ENCODE results near the gene MEGF9.

Gene MEGF9

GRCh38 chr9:120696551-120697230 is 17.6 kb downstream of the MEGF9 start:
- H3K79me2 ChIP-seq (ENCODE audit: insufficient read depth, low read length): no peaks in the 10 kb centered on the region
- H2AFZ ChIP-seq (ENCODE audit: low read depth, low read length, severe bottlenecking): no peak overlapping the region
- H3F3A ChIP-seq (ENCODE audit: insufficient read depth): no peaks in the 10 kb centered on the region
- 0 out of 2 replicates have a peak, but pooled peaks cover 3% of the 10 kb centered on the region for H4K20me1 ChIP-seq (ENCODE audit: low read depth, low read length)
- H3K27ac ChIP-seq (ENCODE audit: low read depth, low read length): no peak overlapping the region
- 0 out of 2 replicates have a peak, but pooled peaks cover 3% of the 10 kb centered on the region for H3K36me3 ChIP-seq (ENCODE audit: low read length)
- H3K9me3 ChIP-seq (ENCODE audit: insufficient read depth, low read length): no peaks in the 10 kb centered on the region
- no peaks in the 10 kb centered on the region for H3K9me2 ChIP-seq (replicated peaks; ENCODE audit: insufficient read depth, low read length)
- no peak overlapping the region for H3K4me2 ChIP-seq (ENCODE audit: low read depth, low read length, poor library complexity, severe bottlenecking)
- no peaks in the 10 kb centered on the region for H3K27me3 ChIP-seq (ENCODE audit: low read length)
- no peak overlapping the region for H3K9ac ChIP-seq (ENCODE audit: low read length)
- no peak overlapping the region for H3K4me3 ChIP-seq (ENCODE audit: insufficient read depth, low read length, poor library complexity, severe bottlenecking)
- TF ChIP-seq EZH2phosphoT487 (conservative IDR thresholded peaks at IDR 0.05; ENCODE audit: low read length): no peak
- TF ChIP-seq CTCF (IDR thresholded peaks at IDR 0.05; ENCODE audit: insufficient read depth, low read length, poor library complexity, severe bottlenecking): no peak

DNA sequence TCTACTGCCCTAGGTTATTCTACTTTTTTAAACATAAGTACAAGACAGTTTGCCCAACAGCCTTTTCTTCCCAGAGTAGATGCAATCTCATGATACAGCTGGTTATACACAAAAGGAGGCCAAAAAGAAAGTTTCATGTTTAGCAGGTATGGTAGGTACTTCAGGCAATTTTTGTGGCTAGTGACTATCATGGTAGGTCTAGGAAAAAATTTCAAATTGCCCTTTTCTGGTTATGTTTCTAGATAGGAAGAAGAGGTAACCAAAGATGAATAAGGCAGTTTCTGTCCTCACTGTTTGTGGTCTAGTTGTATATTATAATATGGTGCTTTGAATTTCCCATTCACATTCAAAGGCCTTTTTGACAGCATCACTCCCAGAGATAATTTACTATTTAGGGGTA is 19.7 kb downstream of the MEGF9 start:
- H3K4me2 ChIP-seq (ENCODE audit: low read depth, low read length, poor library complexity, severe bottlenecking): no peak overlapping the region
- H3K27me3 ChIP-seq (ENCODE audit: low read length): no peaks in the 10 kb centered on the region

GRCh38 chr9:120693700-120694008 is 20.6 kb downstream of the MEGF9 start:
- no peak overlapping the region for H3K4me2 ChIP-seq (ENCODE audit: low read depth, low read length, poor library complexity, severe bottlenecking)
- H3K79me2 ChIP-seq (ENCODE audit: insufficient read depth, low read length): no peaks in the 10 kb centered on the region
- no peak overlapping the region for H3K4me3 ChIP-seq (ENCODE audit: insufficient read depth, low read length, poor library complexity, severe bottlenecking)

More for the DNA sequence above, 19.7 kb downstream of the MEGF9 start:
- H3K9ac ChIP-seq (ENCODE audit: low read length): no peak overlapping the region
- no peak for TF ChIP-seq EZH2phosphoT487 (conservative IDR thresholded peaks at IDR 0.05; ENCODE audit: low read length)
- no peak for TF ChIP-seq CTCF (IDR thresholded peaks at IDR 0.05; ENCODE audit: insufficient read depth, low read length, poor library complexity, severe bottlenecking)
- H3K4me3 ChIP-seq (ENCODE audit: insufficient read depth, low read length, poor library complexity, severe bottlenecking): no peak overlapping the region
- H3K27ac ChIP-seq (ENCODE audit: low read depth, low read length): no peak overlapping the region
- H2AFZ ChIP-seq (ENCODE audit: low read depth, low read length, severe bottlenecking): no peak overlapping the region
- H4K20me1 ChIP-seq (ENCODE audit: low read depth, low read length): 0 out of 2 replicates have a peak, but pooled peaks cover 3% of the 10 kb centered on the region
- H3K9me3 ChIP-seq (ENCODE audit: insufficient read depth, low read length): no peaks in the 10 kb centered on the region
- H3K36me3 ChIP-seq (ENCODE audit: low read length): no peaks in the 10 kb centered on the region
- H3K79me2 ChIP-seq (ENCODE audit: insufficient read depth, low read length): no peaks in the 10 kb centered on the region
- no peaks in the 10 kb centered on the region for H3K9me2 ChIP-seq (replicated peaks; ENCODE audit: insufficient read depth, low read length)
- H3F3A ChIP-seq (ENCODE audit: insufficient read depth): no peaks in the 10 kb centered on the region

More at GRCh38 chr9:120693700-120694008, 20.6 kb downstream of the MEGF9 start:
- Histone ChIP-seq H3K36me3 (ENCODE audit: low read length) (no peaks in the 10 kb centered on the region), H2AFZ (ENCODE audit: low read depth, low read length, severe bottlenecking) (no peak overlapping the region), H3K27ac (ENCODE audit: low read depth, low read length) (no peak overlapping the region), H3F3A (ENCODE audit: insufficient read depth) (no peaks in the 10 kb centered on the region), H3K9me2 (replicated peaks; ENCODE audit: insufficient read depth, low read length) (no peaks in the 10 kb centered on the region), H3K27me3 (ENCODE audit: low read length) (no peaks in the 10 kb centered on the region), H3K9ac (ENCODE audit: low read length) (no peak overlapping the region), H4K20me1 (ENCODE audit: low read depth, low read length) (0 out of 2 replicates have a peak, but pooled peaks cover 3% of the 10 kb centered on the region), H3K9me3 (ENCODE audit: insufficient read depth, low read length) (no peaks in the 10 kb centered on the region)
- TF ChIP-seq CTCF (IDR thresholded peaks at IDR 0.05; ENCODE audit: insufficient read depth, low read length, poor library complexity, severe bottlenecking): no peak

Data from SU-DHL-6 (cell line).